Measurements from ENCODE around the gene NR2C2. TPM values are rescaled to one million over a fixed set of nuclear protein-coding genes. Genes with fewer than 3 reads are reported as not detected.

NR2C2 gene
- total and polyA plus RNA-seq, 2 of the 13 experiments (the other 11 are each of a cell fraction or from before 2014, with no cell fraction given): 7.8 to 11.8 TPM

GRCh38 chr3:15064835-15065549, 117.6 kb downstream of the NR2C2 start, which contains the start of gene MRPS25 (continued):
- TF ChIP-seq ZNF646 (CRISPR knock-in tag; IDR thresholded peaks at IDR 0.05) (no peak), ZNF816 (CRISPR knock-in tag; IDR thresholded peaks at IDR 0.05; ENCODE audit: borderline replicate concordance) (no peak), MXD3 (CRISPR knock-in tag; IDR thresholded peaks at IDR 0.05) (peak; percentile 91), MAX (IDR thresholded peaks at IDR 0.05) (peak; percentile 95), ZFP36L2 (CRISPR knock-in tag; IDR thresholded peaks at IDR 0.05) (no peak), HOXA3 (CRISPR knock-in tag; IDR thresholded peaks at IDR 0.05) (peak; percentile 83), ZSCAN29 (CRISPR knock-in tag; conservative IDR thresholded peaks at IDR 0.05) (0 out of 2 replicates have a peak, but pooled peaks have one; percentile 68), CEBPZ (IDR thresholded peaks at IDR 0.05; ENCODE audit: low read length) (no peak), CHCHD3 (CRISPR knock-in tag; IDR thresholded peaks at IDR 0.05) (peak; percentile 81; the same call in 1 of the 2 replicates), RNF219 (CRISPR knock-in tag; IDR thresholded peaks at IDR 0.05) (0 out of 2 replicates have a peak, but pooled peaks have one; percentile 53), KLF16 (CRISPR knock-in tag; IDR thresholded peaks at IDR 0.05) (peak in 1 of 2 experiments; percentile 79; a peak in 2 of 4 replicates), IKZF4 (CRISPR knock-in tag; IDR thresholded peaks at IDR 0.05; ENCODE audit: borderline replicate concordance, low read depth, not compliant biosample characterization) (no peak), DR1 (CRISPR knock-in tag; IDR thresholded peaks at IDR 0.05) (no peak; the same call in 1 of the 2 replicates), ZNF780A (CRISPR knock-in tag; IDR thresholded peaks at IDR 0.05) (no peak)
